ENCODE measurements around the gene ARID4B.
"Not testable (repeated sequence)": the region's sequence is repeated elsewhere in the genome, so short reads cannot be mapped to it uniquely, and the experiment has no call there.

The ARID4B gene

GRCh38 chr1:235279694-235280093 is 48.3 kb downstream of the ARID4B start:
- no peak for DNase-seq
- Mint-ChIP-seq H3K27me3 (no peaks in the 10 kb centered on the region), H3K4me1 (peaks cover 30 to 77% of the 10 kb centered on the region in 2 donors), H3K36me3 (peaks cover 8 to 16% of the 10 kb centered on the region in 2 donors), H3K27ac (no peak overlapping the region), H3K4me3 (no peak overlapping the region), H3K9me3 (peaks cover 0 to 2% of the 10 kb centered on the region in 2 donors)
- ATAC-seq (replicated peaks): no peak

- Mint-ChIP-seq H3K4me1 (peaks cover 30 to 69% of the 10 kb centered on the region in 2 donors), H3K27ac (peak overlapping the region; percentile 31), H3K27me3 (no peaks in the 10 kb centered on the region), H3K9me3 (peaks cover 0 to 2% of the 10 kb centered on the region in 2 donors), H3K36me3 (peaks cover 8 to 16% of the 10 kb centered on the region in 2 donors), H3K4me3 (no peak overlapping the region)
- no peak for ATAC-seq (replicated peaks)
- DNase-seq: no peak
Observed at GRCh38 chr1:235278915-235279292, 49.1 kb downstream of the ARID4B start.

GRCh38 chr1:235278233-235278914 is 49.6 kb downstream of the ARID4B start:
- peaks cover 33 to 68% of the 10 kb centered on the region in 2 donors for H3K4me1 Mint-ChIP-seq
- no peak overlapping the region for H3K27ac Mint-ChIP-seq
- DNase-seq: no peak

GRCh38 chr1:235277709-235278108 is 50.3 kb downstream of the ARID4B start:
- ATAC-seq (replicated peaks) (no peak), DNase-seq (no peak)
- H3K27me3 Mint-ChIP-seq: no peaks in the 10 kb centered on the region
- H3K27ac Mint-ChIP-seq: no peak overlapping the region
- H3K9me3 Mint-ChIP-seq: peaks cover 0 to 2% of the 10 kb centered on the region in 2 donors
- H3K4me3 Mint-ChIP-seq: no peak overlapping the region
- peaks cover 34 to 68% of the 10 kb centered on the region in 2 donors for H3K4me1 Mint-ChIP-seq
- peaks cover 8 to 16% of the 10 kb centered on the region in 2 donors for H3K36me3 Mint-ChIP-seq

More at GRCh38 chr1:235278233-235278914, 49.6 kb downstream of the ARID4B start:
- peaks cover 0 to 2% of the 10 kb centered on the region in 2 donors for H3K9me3 Mint-ChIP-seq
- no peak for ATAC-seq (replicated peaks)
- H3K27me3 Mint-ChIP-seq: no peaks in the 10 kb centered on the region
- peaks cover 8 to 16% of the 10 kb centered on the region in 2 donors for H3K36me3 Mint-ChIP-seq
- H3K4me3 Mint-ChIP-seq: no peak overlapping the region

GRCh38 chr1:235275836-235276235 is 52.1 kb downstream of the ARID4B start:
- peaks cover 3 to 20% of the 10 kb centered on the region in 2 donors for H3K36me3 Mint-ChIP-seq
- ATAC-seq (replicated peaks) (peak in 1 of 2 donors; percentile 20), DNase-seq (no peak)
- H3K9me3 Mint-ChIP-seq: peaks cover 0 to 2% of the 10 kb centered on the region in 2 donors
- no peaks in the 10 kb centered on the region for H3K27me3 Mint-ChIP-seq
- peaks cover 38 to 57% of the 10 kb centered on the region in 2 donors for H3K4me1 Mint-ChIP-seq
- peak overlapping the region; percentile 85 for H3K27ac Mint-ChIP-seq
- peak overlapping the region; percentile 8 to 39 for H3K4me3 Mint-ChIP-seq

GRCh38 chr1:235275223-235275622 is 52.8 kb downstream of the ARID4B start:
- peaks cover 0 to 2% of the 10 kb centered on the region in 2 donors for H3K9me3 Mint-ChIP-seq
- peaks cover 0 to 15% of the 10 kb centered on the region in 2 donors for H3K36me3 Mint-ChIP-seq
- peaks cover 38 to 58% of the 10 kb centered on the region in 2 donors for H3K4me1 Mint-ChIP-seq
- no peaks in the 10 kb centered on the region for H3K27me3 Mint-ChIP-seq
- DNase-seq (peak; percentile 42), ATAC-seq (replicated peaks) (peak; percentile 96 to 98)
- peak overlapping the region; percentile 85 for H3K27ac Mint-ChIP-seq
- peak overlapping the region; percentile 3 to 10 for H3K4me3 Mint-ChIP-seq

- peaks cover 34 to 58% of the 10 kb centered on the region in 2 donors for H3K4me1 Mint-ChIP-seq
- peaks cover 6 to 17% of the 10 kb centered on the region in 2 donors for H3K36me3 Mint-ChIP-seq
- no peak overlapping the region for H3K27ac Mint-ChIP-seq
- H3K4me3 Mint-ChIP-seq: no peak overlapping the region
- ATAC-seq (replicated peaks) (no peak), DNase-seq (no peak)
- peaks cover 0 to 5% of the 10 kb centered on the region in 2 donors for H3K9me3 Mint-ChIP-seq
- no peaks in the 10 kb centered on the region for H3K27me3 Mint-ChIP-seq
Observed at GRCh38 chr1:235272851-235273250, 55.1 kb downstream of the ARID4B start.

- Mint-ChIP-seq H3K27me3 (no peaks in the 10 kb centered on the region), H3K27ac (no peak overlapping the region), H3K36me3 (peaks cover 11 to 15% of the 10 kb centered on the region in 2 donors), H3K9me3 (peaks cover 0 to 5% of the 10 kb centered on the region in 2 donors), H3K4me3 (peak overlapping the region in 1 of 2 donors; percentile 6), H3K4me1 (peaks cover 35 to 58% of the 10 kb centered on the region in 2 donors)
- DNase-seq (no peak), ATAC-seq (replicated peaks) (peak; percentile 42 to 45)
Observed at GRCh38 chr1:235270625-235271024, 57.4 kb downstream of the ARID4B start.

GRCh38 chr1:235269990-235270389 is 58.0 kb downstream of the ARID4B start:
- Mint-ChIP-seq H3K4me1 (peaks cover 31 to 56% of the 10 kb centered on the region in 2 donors), H3K36me3 (peaks cover 11 to 15% of the 10 kb centered on the region in 2 donors)
- ATAC-seq (replicated peaks); H3K4me3 Mint-ChIP-seq; DNase-seq; H3K27me3 Mint-ChIP-seq; H3K9me3 Mint-ChIP-seq; H3K27ac Mint-ChIP-seq: not testable (repeated sequence)

- DNase-seq (no peak), ATAC-seq (replicated peaks) (no peak)
- peak overlapping the region; percentile 42 for H3K27ac Mint-ChIP-seq
- peaks cover 32 to 59% of the 10 kb centered on the region in 2 donors for H3K4me1 Mint-ChIP-seq
- H3K4me3 Mint-ChIP-seq: no peak overlapping the region
- no peaks in the 10 kb centered on the region for H3K27me3 Mint-ChIP-seq
- peaks cover 0 to 5% of the 10 kb centered on the region in 2 donors for H3K9me3 Mint-ChIP-seq
- H3K36me3 Mint-ChIP-seq: peaks cover 11 to 15% of the 10 kb centered on the region in 2 donors
Observed at GRCh38 chr1:235268379-235269125, 59.4 kb downstream of the ARID4B start.

- no peak overlapping the region for H3K4me3 Mint-ChIP-seq
- H3K4me1 Mint-ChIP-seq: peaks cover 28 to 62% of the 10 kb centered on the region in 2 donors
- peaks cover 0 to 5% of the 10 kb centered on the region in 2 donors for H3K9me3 Mint-ChIP-seq
- no peak for ATAC-seq (replicated peaks)
- H3K36me3 Mint-ChIP-seq: peaks cover 11 to 12% of the 10 kb centered on the region in 2 donors
- H3K27ac Mint-ChIP-seq: no peak overlapping the region
- DNase-seq: no peak
- H3K27me3 Mint-ChIP-seq: no peaks in the 10 kb centered on the region
Observed at GRCh38 chr1:235266967-235267366, 61.0 kb downstream of the ARID4B start.

- H3K4me1 Mint-ChIP-seq: peaks cover 26 to 68% of the 10 kb centered on the region in 2 donors
- peaks cover 0 to 5% of the 10 kb centered on the region in 2 donors for H3K9me3 Mint-ChIP-seq
- no peak overlapping the region for H3K27ac Mint-ChIP-seq
- no peak overlapping the region for H3K4me3 Mint-ChIP-seq
- H3K27me3 Mint-ChIP-seq: no peaks in the 10 kb centered on the region
- DNase-seq (no peak), ATAC-seq (replicated peaks) (no peak)
- H3K36me3 Mint-ChIP-seq: peaks cover 10 to 11% of the 10 kb centered on the region in 2 donors
Observed at GRCh38 chr1:235266325-235266724, 61.7 kb downstream of the ARID4B start.

GRCh38 chr1:235265900-235266299 is 62.1 kb downstream of the ARID4B start:
- Mint-ChIP-seq H3K4me1 (peaks cover 28 to 67% of the 10 kb centered on the region in 2 donors), H3K4me3 (no peak overlapping the region)
- no peak for DNase-seq

GRCh38 chr1:235264327-235264726 is 63.7 kb downstream of the ARID4B start:
- Mint-ChIP-seq H3K9me3 (peaks cover 0 to 5% of the 10 kb centered on the region in 2 donors), H3K4me3 (no peak overlapping the region), H3K27ac (no peak overlapping the region), H3K36me3 (peaks cover 16 to 17% of the 10 kb centered on the region in 2 donors), H3K4me1 (peaks cover 30 to 66% of the 10 kb centered on the region in 2 donors), H3K27me3 (no peaks in the 10 kb centered on the region)
- no peak for ATAC-seq (replicated peaks)
- no peak for DNase-seq

More at GRCh38 chr1:235265900-235266299, 62.1 kb downstream of the ARID4B start:
- H3K36me3 Mint-ChIP-seq: peaks cover 10 to 12% of the 10 kb centered on the region in 2 donors
- peaks cover 0 to 5% of the 10 kb centered on the region in 2 donors for H3K9me3 Mint-ChIP-seq
- no peaks in the 10 kb centered on the region for H3K27me3 Mint-ChIP-seq
- no peak for ATAC-seq (replicated peaks)
- no peak overlapping the region for H3K27ac Mint-ChIP-seq

Measured in stimulated activated naive B cell treated with anti-CD40 and anti-IgM and Interleukin-4, amounts not matched to agents 10 μg/mL and 1 μg/mL and 100 μg/mL, for 72 hours (primary cell).